NOMO-1 treated with DMSO at 0.1 percent for 48 hours (cell line): ENCODE data around the gene ZNF319.

Source experiments
- DNase-seq: peaks from one replicate; lab custom pipeline; 2025; ENCODE audit not compliant: unreplicated experiment; lab: John Stamatoyannopoulos, UW

Gene ZNF319

DNA sequence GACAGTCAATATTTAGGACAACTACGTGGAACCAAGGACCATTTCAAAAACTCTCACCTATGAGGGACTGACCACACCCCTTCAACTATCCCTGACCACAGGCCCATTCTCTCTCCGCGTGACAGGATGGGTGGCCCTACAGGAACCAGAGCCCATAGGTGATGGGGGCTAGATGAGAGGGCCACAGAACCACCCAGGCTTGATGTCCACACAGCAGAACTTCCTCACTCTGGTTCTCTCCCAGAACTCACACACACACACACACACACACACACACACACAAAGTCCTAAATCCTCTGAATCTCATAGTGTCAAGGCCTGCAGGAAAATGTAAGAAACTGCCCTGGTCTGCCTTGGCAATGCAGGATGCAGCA is 1.5 kb downstream of the ZNF319 start:
- no peak for DNase-seq

DNA sequence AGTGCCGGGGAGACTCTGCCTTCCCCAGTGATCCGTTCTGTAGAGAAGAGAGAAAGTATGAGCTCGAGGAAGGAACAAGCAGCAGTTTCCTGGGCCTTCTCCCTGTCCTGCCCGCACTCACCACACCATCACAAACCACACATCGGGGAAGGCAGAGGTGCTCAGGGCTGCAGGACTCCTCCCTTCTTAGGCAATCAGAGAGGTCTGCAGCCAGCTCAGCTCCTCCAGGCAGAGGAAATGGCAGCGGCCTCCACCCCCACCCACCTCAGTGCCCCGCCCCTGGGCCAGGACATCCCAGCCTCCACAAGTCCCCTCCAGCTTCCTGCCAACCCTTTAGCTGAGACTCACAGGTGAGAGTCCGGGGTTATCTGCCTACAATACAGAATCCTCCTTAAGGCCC is 2.0 kb downstream of the ZNF319 start:
- peak; percentile 73 for DNase-seq

DNA sequence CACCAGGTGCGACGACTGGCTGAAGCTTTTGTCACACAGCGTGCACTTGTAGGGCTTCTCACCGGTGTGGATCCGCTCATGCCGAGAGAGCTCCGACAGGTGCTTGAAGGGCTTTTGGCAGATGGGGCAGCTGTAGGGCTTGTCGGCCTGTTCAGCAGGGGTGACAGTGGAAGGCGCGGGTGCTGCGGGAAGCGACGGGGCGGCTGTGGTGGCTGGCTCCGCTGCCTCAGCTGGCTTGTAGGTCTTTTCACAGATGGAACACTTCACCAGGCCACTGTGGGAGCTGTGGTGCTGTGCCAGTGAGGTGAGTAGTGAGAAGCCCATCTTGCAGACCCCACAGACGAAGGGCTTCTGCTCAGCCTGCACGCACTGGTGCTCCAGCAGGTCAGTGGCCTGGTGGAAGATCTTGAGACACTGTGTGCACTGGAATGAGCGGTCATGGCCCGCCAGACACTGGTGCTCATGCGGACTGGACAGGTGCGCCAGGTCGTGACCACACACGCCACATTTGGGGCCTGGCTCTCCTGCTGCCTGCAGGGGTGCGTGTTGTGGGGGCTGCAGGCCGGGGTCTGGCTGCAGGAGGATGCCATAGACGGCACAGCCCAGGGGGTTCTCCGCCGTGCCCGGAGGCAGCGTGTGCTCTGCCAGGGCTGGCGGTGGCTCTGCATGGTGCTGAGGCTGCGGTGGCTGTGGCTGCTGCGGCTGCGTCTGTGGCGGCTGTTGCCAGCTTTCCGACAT is 2.8 kb downstream of the ZNF319 start:
- no peak for DNase-seq

DNA sequence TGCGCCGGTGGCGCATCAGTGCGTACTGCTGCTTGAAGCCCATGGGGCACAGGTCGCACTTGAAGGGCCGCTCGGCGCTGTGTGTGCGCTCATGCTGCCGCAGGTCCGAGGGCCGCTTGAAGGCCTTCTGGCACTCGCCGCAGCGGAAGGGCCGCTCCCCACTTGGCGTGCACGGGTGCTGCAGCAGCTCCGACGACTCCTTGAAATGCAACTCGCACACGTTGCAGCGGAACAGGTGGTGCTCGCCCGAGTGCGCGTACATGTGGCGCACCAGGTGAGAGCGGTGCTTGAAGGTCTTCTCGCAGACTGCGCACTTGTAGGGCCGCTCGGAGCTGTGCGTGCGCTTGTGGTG is 3.3 kb downstream of the ZNF319 start:
- DNase-seq: no peak

DNA sequence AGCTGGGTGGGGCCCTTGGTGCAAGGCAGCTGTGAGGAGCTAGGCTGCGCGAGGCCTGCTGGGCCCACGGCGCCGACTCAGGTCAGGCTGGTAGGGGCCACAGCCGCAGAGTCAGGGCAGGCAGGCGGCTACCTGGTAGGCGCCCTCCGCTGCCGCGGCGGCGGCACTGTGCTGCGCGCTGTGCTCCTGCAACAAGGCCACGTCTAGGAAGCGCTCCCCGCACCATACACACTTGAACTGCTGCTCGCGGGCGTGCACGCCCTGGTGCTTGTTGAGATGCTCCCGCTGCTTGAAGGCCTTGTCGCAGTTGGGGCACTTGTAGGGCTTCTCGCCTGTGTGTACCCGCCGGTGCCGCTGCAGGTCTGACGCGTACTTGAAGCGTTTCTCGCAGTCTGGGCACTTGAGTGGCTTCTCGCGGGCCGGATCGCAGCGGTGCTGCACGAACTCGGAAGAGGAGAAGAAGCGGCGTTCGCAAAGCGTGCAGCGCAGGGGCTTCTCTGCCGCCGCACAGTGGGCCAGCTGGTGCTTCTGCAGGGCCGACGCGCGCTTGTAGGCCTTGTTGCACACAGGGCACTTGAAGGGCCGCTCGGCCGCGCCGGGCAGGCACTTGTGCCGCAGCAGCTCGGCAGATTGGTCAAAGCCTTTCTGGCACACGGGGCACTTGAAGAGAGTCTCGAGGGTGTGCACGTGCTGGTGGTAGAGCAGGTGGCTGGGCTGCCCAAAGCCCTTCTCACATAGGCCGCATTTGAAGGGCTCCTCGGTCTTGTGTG is 3.9 kb downstream of the ZNF319 start:
- DNase-seq: no peak

DNA sequence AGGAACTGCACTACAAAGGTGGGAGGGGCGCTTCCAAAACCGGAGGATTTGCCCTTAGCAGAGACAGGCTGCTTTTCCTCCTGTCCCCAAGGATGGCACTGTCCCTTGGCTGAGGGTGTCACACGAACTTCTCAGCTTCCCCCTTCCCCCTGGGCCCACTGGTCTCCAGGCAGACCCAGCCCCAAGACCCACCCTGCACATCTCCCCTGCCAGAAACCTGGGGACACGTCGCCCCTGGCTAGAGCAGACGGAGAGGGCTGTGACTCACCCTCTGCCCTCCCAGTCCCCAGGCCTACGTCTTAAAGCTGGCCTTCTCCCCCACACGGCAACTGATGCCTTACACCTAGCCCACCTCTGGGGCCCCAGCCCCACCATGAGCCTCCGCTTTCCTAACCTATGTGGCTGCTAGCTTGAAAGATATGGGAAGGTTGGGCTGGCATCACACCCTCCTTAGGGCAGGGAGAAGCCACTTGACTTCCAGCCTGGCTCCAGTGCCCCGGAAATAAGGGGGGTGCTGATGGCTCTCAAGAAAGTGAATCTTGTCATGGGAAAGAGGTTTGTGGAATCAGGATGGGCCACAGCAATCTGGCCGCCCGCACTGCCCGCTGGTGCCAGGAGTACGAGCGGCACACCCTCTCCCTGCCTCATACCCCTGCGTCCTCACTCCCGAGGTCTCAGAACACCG is 4.6 kb downstream of the ZNF319 start:
- no peak for DNase-seq

DNA sequence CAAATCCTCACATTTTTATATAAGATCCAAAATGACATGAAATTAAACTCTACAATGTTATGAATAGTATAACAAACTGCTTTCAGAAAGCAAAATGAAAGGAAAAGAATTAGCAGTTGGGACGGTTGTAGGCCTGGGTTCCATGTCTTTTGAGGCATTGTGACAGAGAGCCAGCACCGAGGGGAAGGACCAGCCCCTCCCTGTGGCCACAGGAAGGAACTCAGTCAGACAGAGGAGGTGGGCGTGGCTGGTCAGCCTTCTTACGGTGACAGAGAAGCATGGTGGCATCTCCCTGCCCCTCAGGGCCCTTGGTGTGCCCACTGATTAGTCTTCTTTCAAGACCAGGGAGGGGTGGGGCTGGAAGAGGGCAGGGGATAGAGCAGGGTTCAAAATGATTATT is 5.7 kb downstream of the ZNF319 start:
- peak; percentile 70 for DNase-seq

DNA sequence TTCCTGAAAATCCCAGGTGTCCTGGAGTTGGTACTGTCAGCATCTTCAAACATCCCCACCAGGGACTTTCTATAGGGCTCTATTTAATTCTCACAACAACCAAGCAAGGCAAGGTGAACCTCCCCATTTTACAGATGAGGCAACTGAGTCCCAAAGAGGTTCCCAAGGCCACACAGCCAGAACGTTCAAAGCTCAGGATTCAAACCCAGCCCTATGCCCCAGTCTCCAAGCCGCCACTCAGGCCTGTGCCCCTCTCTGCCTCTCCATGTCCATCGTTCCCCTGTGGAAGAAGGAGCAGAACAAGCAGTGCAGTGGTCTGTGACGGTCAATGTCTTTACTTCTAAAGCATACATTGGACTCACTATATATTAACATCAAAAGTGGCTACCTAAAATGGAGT is 6.1 kb downstream of the ZNF319 start:
- no peak for DNase-seq

DNA sequence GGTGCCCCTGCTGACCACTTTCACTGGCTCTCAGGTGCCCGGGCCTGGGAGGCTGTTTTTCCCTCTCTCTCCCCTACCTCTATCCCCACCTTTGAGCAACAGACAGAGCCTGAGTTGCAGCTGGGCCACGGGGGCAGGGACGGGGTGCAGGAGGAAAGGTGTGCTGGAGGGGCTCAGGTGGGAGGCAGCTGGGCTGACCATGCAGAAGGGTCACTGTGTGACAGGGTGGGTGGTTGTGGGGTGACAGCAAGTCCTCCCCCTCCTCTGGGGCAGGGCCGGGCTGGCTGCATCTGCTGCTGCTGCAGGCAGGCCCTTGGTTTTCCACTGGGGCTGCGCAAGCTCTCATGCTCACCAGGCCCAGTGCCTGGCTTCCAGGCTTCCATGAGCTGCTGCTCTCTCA is 6.6 kb downstream of the ZNF319 start:
- no peak for DNase-seq

DNA sequence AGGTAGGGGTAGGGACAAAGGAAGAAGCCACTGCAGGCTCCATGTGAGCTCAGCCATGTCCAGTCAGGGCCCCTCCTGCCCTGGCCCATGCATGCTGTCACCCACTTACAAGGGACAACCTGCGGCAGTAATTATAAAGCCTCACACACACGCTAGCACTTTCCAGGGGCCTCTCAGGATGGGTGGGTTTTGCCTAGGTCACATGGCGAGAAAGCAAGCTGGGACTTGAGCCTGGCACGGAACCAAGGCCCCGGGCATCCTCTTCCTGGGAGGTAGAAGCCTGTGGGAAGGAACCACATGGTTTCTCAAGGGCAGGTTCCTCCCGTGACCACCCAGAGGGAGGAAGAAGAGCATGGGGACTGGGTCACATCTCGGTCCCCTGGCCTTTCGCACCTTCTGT is 7.0 kb downstream of the ZNF319 start:
- DNase-seq: no peak

DNA sequence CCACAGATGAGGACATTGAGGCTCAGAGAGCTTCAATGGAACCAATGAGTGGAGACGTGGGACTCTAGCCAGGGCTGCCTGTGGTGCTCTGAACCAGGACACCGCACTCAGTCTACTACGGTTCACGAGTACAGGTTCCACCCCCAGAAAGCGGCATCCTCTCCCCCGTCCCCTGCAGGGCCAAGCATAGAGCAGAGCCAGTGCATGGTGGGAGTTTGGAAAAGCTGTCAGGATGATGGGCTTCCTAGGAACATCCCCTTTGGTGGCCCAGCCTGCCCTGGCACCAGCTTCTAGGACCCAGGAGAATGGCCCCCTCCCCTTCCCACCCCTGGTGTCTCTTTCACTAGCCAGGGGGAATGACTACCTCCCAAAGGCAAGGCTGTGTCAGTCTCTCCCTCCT is 8.4 kb downstream of the ZNF319 start:
- DNase-seq: no peak

DNA sequence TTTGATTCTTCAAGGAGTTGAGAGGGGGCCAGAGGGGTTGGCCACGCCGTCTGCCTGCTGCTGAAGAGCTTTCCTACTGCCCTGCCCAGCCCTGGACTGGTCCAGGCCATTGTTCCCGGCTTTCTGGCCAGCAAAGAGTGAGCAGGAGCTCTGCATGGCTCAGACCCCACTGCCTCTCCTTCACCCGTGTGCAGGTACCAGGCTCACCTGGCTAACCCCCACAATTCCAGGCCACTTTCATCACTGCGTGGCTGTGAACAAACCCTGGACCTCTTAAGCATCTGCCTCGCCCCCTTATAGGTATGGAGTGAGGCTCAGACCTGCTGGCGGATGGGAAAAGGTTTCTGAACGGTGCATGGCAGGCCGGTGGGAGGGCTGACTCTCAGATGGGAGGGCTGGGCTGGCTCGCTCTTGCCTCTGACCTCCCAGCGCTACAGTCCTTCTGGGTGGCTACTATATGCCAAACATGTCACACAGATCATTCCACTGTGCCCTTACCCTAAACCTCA is 8.9 kb downstream of the ZNF319 start:
- DNase-seq: no peak

DNA sequence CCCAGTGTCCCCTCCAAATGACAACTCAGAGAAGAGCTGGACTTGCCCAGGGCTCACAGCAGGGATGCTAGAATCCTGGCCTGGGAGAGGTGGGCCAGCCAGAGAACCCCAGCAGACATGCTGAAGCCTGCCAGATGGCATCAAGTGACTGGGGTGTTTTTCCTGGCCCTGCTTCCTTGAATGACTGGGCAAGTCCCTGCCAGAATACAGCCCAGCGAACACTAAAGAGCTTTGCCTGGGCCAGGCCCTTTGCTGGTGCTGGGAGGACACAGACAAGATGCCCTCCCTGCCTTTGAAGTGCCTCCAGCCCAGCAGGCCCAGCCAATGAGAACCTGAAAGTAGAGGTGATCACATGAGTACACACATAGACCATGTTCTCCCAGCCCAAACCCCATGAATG is 11.5 kb downstream of the ZNF319 start:
- DNase-seq: no peak

DNA sequence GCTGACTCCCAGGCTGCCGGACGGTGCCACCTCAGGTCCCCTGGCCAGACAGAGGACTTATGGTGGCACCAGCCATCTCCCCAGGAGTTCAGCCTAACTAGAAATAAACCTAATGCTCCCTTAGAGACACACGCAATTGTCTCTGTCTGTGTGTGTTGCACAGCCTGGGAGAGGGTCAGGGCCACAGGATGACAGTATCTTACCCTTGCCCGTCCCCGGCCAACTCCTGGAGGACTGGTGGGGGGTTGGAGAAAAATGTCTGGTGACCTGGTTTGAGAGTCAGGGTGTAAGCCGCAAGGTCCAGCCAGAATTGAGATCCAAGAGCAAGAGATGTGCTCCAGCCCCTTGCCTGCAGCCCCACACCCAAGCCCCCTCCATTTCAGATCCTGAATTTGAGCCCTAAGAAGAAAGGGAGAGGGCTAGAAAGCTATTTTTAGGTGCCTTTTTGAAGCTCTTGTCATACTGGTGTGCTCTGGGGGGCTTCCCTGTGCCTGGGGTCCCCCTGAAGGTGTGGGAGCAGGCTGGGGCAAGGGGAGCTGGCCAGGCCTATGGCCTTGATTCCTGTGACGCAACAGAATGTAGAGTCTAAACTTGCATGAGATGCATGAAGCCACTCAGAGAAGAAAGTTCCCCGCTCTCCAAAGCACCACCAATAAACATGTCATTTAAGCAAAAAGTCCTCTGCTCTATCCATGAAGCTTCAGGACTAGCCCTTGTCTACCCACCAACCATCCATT is 12.9 kb downstream of the ZNF319 start:
- DNase-seq: no peak

DNA sequence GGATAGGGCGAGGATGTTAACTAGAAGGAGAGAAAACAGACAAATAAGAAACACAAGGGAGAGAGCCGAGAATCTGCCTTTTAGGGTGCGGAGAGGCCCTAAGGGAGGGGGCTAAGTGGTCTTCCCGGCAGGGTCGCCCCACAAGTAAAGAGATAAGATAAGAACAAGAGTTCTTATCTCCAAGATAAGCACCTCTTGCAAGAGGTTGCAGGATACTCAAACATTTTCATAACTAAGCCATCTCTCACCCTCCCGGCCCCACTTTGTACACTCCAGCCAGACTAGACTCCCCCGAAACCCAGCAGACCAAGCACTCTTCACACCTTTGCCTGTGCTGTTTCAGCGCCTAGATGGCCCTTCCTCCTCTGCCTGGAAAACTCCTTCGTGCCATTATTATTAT is 14.3 kb downstream of the ZNF319 start:
- DNase-seq: no peak

DNA sequence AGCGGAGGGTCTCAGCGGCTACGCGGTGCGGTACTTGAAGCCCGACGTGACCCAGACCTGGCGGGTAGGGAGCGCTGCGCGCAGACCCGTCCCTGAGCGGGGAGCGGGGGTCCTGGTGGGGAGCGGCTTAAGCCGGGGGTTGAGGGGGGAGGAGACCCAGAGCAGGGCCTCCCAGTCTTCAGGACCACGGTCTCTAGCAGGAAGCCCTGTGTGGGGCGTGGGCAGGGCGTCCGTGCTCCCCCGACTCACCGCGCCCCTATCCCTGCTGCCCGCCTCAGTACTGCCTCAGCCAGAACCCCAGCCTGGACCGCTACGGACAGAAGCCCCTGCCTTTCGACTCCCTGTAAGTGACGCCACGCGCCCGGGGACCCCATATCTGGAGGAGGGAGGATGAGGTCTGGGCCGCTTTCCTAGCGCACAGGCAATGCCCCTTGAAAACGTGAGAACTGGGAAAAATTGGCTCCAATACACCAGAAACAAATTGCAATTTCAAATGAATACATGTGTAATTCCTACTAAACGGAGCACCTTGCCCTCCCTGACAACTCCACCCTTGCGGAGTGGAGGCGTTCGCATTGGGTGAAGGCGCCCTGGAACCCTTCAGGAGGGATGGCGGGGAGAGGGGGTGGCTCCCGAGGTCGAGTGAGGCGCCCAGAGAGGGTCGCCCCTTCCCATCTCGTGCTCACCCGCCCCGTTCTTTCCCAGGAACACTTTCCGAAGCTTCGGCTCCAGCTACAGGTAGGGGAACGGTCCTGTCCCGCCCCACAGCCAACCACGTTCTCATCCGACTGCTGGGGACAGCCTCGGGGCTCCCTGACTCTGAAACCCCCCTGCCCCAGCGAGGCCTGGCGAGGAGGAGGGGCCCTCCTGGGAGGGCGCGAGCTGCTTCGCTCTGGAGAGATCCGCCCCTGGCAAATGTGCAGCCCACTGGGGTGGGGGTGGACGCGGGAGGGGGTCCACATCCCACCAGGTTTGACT is 15.0 kb downstream of the ZNF319 start:
- DNase-seq: no peak

DNA sequence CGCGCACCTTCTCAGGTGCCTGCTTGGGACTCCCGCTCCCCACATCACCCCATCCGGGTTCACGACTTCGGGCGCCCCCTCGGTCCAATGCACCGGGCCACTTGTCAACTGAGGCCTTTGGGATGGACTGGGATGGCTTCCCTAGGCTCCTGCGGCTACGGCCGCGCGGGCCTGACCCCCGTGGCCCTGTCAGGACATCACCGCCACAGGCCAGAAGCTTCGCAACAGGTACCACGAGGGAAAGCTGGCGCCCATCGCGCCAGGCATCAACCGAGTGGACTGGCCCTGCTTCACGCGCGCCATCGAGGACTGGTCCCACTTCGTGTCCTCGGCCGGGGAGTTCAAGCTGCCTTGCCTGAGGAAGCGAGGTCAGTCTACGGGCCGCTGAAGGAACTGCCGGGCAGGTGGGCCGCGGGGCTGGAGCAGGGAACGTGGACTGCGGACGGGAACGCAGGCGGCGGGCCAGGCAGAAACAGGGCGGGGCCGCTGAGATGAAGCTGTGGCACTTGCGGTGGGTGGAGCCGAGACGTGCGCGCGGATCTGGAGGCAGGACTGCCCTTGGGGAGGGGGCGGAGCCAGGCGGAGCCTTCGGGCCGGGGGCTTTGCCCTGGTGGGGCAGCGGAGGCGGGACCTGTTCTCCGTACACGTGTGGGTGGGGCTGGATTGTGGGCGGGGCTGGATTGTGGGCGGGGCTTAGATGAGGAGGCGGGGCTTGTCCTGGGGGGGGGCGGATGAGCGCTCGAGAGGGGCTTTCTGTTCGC is 15.8 kb downstream of the ZNF319 start:
- DNase-seq: peak; percentile 40

DNA sequence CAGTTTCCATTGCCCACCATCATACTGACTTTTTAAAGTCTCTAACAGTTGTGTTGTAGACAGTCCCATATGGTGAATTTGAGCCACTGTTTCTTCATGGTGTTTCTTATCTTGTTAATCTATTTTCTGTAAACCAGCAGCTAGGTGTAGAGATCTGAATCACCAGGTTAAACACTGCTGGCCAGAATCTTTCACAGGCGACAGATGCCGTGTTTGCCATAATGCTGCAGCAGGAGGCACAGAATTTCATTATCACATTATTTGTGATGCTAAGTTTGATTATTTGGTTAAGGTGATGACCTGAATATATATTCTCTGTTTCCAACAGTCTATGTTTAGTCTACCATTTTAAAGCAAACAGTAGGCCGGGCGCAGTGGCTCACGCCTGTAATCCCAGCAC is 18.1 kb downstream of the ZNF319 start:
- no peak for DNase-seq

DNA sequence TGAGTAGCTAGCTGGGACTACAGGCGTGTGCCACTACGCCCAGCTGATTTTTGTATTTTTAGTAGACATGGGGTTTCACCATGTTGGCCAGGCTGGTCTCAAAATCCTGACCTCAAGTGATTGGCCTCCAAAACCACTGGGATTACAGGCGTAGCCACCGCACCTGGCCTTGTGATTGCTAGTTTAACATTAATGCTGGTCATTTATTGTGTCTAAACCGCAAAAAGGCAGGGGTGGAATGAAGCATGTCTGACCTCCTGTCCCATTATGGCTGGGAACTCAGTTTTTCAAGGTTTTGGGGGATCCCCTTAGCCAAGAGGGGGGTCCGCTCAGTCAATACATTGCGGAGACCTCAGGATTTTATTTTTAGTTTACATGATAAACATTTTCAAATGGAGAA is 18.8 kb downstream of the ZNF319 start:
- no peak for DNase-seq
